HG02642 (cell line): ENCODE measurements around the gene GRIK4.

Experiments used
- ATAC-seq: cut with Tn5 transposase; IDR thresholded peaks from one replicate; pipeline ENCODE4 v1.9.1; 2021; ENCODE audit warnings: mild to moderate bottlenecking; ENCODE audit not compliant: unreplicated experiment, poor library complexity

Gene GRIK4

DNA sequence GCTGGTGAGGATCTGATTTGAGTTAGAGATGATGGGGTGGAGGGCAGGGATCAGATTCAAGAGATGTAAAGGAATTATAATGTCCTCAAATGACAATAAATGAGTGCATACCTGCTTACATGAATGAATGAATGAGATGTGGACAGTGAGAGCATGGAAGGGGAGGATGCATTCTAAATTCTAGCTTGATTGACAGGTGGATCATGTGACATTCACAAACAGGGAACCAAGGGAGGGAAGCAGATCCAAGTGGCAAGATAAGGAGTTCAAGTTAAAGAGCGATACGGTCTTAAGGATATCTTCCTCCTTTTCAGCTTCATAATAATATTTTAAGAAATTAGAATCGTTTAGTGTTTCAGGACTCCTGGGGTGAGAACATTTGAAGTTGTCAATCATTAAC, 341.9 kb downstream of the GRIK4 start:
- ATAC-seq = no peak

- ATAC-seq = no peak
Measured at GRCh38 chr11:120854988-120855387, 343.4 kb downstream of the GRIK4 start.

- ATAC-seq = no peak
Measured at GRCh38 chr11:120857508-120857907, 346.0 kb downstream of the GRIK4 start.

DNA sequence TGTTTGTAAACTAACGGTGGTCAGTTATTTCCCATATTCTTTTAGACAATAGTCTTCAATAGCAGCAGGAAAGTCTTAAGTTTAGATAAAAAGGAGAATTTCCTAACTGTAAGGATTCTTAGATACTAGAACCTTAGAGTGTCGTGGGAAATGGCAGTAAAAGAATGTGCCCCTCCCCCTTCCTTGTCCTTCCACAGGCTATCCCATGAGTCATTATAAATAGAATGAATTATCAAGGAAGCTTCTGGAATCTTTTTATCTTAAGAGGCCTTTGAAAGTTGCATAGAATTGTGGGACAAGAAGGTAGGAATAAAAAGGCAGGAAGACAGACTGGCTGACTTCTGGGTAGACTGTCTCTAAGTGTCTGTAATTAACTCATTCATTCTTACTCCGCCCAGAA, 347.2 kb downstream of the GRIK4 start:
- ATAC-seq = no peak

GRCh38 chr11:120859552-120860295, 348.2 kb downstream of the GRIK4 start:
- no peak for ATAC-seq

DNA sequence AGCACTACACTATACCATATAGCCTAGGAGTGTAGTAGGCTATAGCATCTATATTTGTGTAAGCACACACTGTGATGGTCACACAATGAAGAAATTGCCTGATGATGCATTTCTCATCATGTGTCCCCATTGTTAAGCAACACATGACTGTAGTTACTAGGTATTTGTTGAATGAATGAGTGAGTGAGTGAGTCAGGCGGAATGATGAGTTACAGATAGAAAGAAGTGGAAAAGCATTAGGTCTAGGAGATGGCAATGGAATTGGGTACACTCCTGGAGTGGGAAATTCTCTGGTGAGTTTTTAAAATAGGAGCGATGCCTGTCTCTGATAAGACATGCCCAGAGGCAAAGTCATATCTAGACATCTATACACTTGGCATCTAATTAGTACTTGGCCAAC, 351.8 kb downstream of the GRIK4 start:
- no peak for ATAC-seq

DNA sequence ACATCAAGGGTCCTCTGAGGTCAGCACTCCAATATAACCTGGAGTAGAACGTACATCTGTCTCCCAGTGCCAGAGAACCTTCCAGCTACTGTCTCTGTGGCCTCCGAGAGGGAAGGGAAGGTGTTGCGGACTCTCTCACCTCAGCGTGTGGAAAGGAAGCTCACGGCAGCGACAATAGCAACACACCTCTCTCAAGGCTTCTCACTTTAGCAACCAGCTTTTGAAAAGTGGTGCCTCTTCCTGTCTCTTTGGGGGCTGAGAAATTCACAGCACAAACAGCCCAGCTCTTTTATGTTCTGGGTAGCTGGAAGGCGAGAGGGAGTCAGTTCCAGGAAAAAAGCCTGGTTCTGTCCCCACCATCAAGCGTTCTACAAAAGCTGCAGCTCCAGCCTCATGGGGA, 355.5 kb downstream of the GRIK4 start:
- ATAC-seq = no peak

DNA sequence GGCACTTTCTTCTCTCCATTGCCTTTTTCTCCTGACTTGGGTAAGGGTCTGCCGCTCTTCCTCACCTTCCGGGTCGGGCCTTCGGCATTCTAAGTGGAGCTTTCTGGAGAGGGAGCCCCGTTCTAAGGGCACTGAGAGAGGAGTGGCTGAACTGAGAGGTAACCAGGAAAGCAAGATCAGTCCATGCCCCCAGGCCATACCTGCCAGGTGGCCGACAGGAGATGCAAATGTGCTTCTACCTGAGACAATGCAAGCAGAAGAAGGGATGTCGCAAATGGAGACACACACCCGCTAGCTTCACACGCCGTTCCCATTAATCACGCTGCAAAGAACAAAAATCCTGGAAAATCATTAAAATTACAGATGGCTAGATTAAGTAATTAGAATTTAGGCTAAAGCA, 356.0 kb downstream of the GRIK4 start:
- no peak for ATAC-seq

- no peak for ATAC-seq
Measured at GRCh38 chr11:120867988-120868387, 356.4 kb downstream of the GRIK4 start.

DNA sequence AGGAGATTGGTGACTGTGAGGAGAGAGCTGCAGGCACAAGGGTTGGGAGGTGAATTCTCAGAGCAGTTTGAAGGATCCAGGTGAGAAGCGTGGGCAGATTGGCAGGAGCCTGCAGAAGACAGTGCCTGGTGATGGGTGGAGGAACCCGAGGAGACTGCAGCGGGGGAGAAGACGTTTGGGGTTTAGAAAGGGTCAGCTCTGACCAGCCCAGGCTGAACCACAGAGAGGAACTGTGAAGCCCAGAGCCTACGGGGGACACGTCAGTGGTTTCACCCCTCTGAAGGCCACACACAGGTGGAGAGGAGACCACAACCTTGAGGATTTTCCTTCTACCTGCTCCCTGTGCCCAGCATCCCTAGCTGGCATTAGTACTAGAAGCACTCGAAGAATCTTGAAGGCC, 357.5 kb downstream of the GRIK4 start:
- peak; percentile 35 for ATAC-seq

DNA sequence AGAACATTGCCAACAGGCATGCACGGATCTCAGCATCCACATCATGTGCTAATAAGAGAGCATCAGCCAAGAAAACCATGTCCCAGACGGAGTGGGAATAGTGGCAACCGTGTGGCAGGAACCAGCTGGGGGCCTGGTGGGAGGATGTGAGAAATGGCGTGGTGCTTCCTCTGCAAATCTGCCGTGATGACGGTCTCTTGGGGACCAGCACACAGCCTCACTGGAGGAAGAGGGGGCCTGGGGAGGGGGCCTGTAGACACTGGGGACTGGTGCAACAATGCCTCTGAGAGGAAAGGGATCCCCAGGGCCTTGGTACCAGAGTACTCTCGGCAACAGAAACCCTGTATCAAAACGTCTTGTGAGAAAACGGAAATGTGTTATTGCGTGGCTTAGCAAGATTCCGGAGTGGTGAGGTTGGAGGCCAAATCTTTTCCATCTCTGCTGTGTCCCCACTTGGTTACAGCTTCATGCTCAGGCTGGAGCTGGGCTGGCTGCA, 358.0 kb downstream of the GRIK4 start:
- peak; percentile 50 for ATAC-seq

DNA sequence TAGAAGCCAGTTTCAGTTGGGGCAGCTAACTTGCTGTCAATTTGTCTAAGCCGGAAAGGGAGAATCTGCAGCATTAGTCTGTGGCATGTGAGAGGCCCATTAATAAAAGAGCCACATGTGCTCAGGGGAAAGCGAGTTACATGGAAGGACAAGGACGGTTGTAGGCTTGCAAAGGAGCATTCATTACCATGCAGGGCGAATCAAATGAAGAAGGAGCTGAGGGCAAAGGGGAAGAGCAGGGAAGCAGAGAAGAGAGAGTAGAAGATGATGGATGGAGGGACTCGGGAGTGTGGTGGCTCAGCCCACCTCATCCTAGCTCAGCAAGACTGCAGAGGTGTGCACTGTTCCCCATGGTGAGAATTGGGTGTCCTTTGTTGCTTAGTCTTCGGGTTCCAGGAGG, 359.6 kb downstream of the GRIK4 start:
- no peak for ATAC-seq

GRCh38 chr11:120871924-120872323, 360.4 kb downstream of the GRIK4 start:
- ATAC-seq = no peak

- ATAC-seq = no peak
Measured at GRCh38 chr11:120873966-120874735, 362.6 kb downstream of the GRIK4 start.

GRCh38 chr11:120875986-120876385, 364.4 kb downstream of the GRIK4 start:
- ATAC-seq = no peak

DNA sequence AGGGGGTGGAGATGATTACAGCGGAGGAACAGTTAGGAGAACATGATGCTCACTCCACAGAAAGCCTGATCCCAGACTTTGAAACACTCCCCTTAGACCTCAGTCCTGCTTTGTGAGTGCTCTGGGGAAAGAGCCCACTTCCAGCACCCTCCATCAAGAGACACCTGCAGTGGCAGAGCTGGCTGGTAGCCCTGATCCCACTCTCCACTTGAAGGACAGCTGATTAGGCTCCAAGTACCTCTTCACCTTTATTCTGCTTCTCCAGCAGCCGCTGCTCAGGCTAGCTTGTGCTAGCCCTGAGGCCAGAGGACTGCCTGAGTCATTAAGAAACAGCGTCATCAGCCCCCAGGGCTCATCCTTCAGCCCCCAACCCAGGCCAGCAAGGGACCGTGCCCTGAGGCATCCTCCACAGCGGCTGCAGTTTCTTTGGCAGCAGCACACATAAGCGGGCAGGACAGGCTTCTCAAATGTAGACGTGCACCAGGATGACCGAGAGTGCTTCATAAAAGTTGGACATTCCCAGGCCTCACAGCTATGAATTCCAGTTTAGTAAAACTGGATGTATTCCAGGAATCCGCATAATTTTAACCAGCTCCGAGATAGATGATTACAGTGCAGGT, 366.3 kb downstream of the GRIK4 start:
- ATAC-seq = no peak

DNA sequence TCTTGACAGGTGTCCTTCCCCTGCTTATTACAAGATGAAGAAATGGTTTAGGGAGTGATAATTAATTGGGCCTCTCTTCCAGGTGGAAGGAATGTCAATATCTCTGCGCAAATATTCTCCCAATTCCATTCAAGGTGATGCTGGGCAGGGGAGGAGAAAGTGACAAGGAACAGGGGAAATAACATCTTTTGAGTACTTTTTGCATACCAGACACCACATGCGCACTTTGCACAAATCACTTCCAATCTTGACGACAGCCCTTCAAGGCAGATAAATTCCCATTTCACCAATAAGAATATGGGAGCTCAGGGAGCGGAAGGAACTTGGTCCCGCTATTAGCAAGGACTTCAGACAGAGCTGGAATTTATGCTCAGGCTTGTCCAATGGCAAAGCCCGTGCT, 367.2 kb downstream of the GRIK4 start:
- no peak for ATAC-seq

DNA sequence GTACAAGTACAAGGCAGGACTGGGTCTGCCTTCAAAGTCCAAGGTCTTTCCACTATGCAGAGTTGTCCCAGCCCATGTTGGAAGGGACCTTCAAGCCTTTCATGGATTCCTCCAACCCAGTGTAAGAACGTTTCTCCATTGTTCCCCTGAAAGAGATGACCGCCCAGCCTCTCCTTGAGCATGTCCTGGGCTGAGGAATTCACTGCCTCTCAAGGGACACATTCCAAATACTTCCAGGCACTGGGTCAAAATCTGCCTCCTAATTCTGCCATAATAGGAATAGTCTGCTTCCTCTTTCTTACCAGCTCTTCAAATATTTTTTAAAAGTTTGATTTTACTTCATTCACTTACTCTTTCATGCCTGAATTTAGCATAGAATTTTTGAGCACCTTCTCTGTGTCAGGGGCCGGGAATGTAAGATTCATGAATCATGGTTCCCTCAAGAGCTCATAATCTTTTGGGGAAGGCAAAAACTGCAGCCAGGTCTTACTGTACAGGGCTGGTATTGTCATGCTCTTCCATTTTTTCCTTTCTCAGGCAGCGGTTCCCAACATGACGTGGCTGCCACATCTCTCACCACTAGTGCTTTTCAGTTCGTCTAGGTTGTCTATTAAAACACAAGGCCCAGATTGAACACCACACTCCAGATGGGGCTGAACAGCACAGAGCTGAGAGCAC, 369.1 kb downstream of the GRIK4 start:
- ATAC-seq = no peak

DNA sequence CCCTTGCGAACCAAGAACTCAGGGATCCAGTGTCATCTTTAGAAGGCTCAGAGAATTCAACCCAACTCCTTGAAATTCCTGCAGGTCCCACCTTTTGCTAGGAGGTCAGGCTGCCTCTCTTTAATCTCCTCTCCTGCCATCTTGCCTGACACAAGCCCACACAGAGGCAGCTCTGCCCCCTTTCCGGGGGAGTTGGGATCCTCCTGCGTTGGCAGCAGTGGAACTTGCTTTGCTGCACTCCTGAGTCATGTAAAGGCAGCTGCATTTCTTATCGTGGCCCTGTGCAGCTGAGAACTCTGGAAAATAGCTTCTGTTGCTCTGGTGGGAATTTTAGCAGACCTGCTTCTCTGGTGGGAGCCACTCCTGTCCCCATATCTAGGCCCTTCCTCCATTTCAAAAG, 370.0 kb downstream of the GRIK4 start:
- no peak for ATAC-seq

GRCh38 chr11:120882175-120882574, 370.6 kb downstream of the GRIK4 start:
- no peak for ATAC-seq
